Choroid plexus epithelial cell (primary cell): ENCODE data around the gene CIRBP.

Experiments used
- DNase-seq: peaks from one replicate; pipeline ENCODE4 v3.0.0-alpha.2; 2010; ENCODE audit warnings: low read depth
- H3K4me3 ChIP-seq: 2 replicates; pipeline ENCODE4 v1.5.1; 2011; ENCODE audit warnings: low read depth, mild to moderate bottlenecking, control low read depth, low read length, moderate library complexity
- CTCF ChIP-seq: conservative IDR thresholded peaks from 2 replicates; pipeline ENCODE4 v1.5.1; 2011; ENCODE audit warnings: low read depth, mild to moderate bottlenecking, control low read depth, inconsistent platforms, low read length, moderate library complexity

CIRBP gene

GRCh38 chr19:1255186-1256161 lies 13.7 kb upstream of the CIRBP start:
- DNase-seq: no peak
- no peak overlapping the region for H3K4me3 ChIP-seq
- TF ChIP-seq CTCF: no peak

- no peak for TF ChIP-seq CTCF
These were observed 12.3 kb upstream of the CIRBP start for GRCh38 chr19:1256646-1257474.

GRCh38 chr19:1257475-1258162 lies 11.5 kb upstream of the CIRBP start:
- no peak for DNase-seq
- H3K4me3 ChIP-seq: no peak overlapping the region
- no peak for TF ChIP-seq CTCF

More at GRCh38 chr19:1256646-1257474, 12.3 kb upstream of the CIRBP start:
- no peak overlapping the region for H3K4me3 ChIP-seq
- no peak for DNase-seq

- no peak for TF ChIP-seq CTCF
- DNase-seq: no peak
- no peak overlapping the region for H3K4me3 ChIP-seq
These were observed 11.0 kb upstream of the CIRBP start for GRCh38 chr19:1258163-1258492.

GRCh38 chr19:1258707-1259205 lies 10.4 kb upstream of the CIRBP start:
- DNase-seq: no peak
- no peak for TF ChIP-seq CTCF
- no peak overlapping the region for H3K4me3 ChIP-seq

GRCh38 chr19:1259206-1259875 lies 9.8 kb upstream of the CIRBP start:
- no peak for TF ChIP-seq CTCF
- peak; percentile 58 for DNase-seq
- H3K4me3 ChIP-seq: no peak overlapping the region
